H9 (cell line): ENCODE data around the gene KRTAP12-3. TPM values are rescaled to one million over a fixed set of nuclear protein-coding genes. Genes with fewer than 3 reads are reported as not detected.

ENCODE experiments used
- DNase-seq: peaks from one replicate; pipeline ENCODE4 v3.0.0-alpha.2; 2017
- H2AFZ ChIP-seq: one replicate; pipeline ENCODE4 v1.6.1; 2013; ENCODE audit warnings: mild to moderate bottlenecking, low read length, control low read depth, moderate library complexity
- H2AK5ac ChIP-seq: 2 replicates; pipeline ENCODE4 v1.6.1; 2013; ENCODE audit warnings: low read length, control low read depth, mixed read lengths; ENCODE audit not compliant: insufficient read length
- H2BK120ac ChIP-seq: one replicate; pipeline ENCODE4 v1.6.1; 2013; ENCODE audit warnings: low read depth, mild to moderate bottlenecking, low read length, control low read depth, inconsistent platforms; ENCODE audit not compliant: poor library complexity, severe bottlenecking
- H2BK12ac ChIP-seq: 2 replicates; pipeline ENCODE4 v1.6.1; 2013; ENCODE audit warnings: low read length, control low read depth, mixed read lengths, low read depth; ENCODE audit not compliant: insufficient read length
- H2BK15ac ChIP-seq: 2 replicates; pipeline ENCODE4 v1.6.1; 2013; ENCODE audit warnings: low read depth, low read length, control low read depth
- H2BK20ac ChIP-seq: one replicate; pipeline ENCODE4 v1.6.1; 2013; ENCODE audit warnings: low read depth, mild to moderate bottlenecking, low read length, control low read depth, inconsistent platforms; ENCODE audit not compliant: poor library complexity, severe bottlenecking
- H2BK5ac ChIP-seq: 2 replicates; pipeline ENCODE4 v1.6.1; 2013; ENCODE audit warnings: low read length, control low read depth, mixed read lengths; ENCODE audit not compliant: insufficient read length
- H3K14ac ChIP-seq: 2 replicates; pipeline ENCODE4 v1.6.1; 2013; ENCODE audit warnings: low read length, control low read depth; ENCODE audit not compliant: insufficient read depth
- H3K18ac ChIP-seq: 2 replicates; pipeline ENCODE4 v1.6.1; 2013; ENCODE audit warnings: low read depth, mild to moderate bottlenecking, mixed read lengths, low read length, control low read depth; ENCODE audit not compliant: insufficient read length
- H3K23ac ChIP-seq: 2 replicates; pipeline ENCODE4 v1.6.1; 2013; ENCODE audit warnings: low read length, control low read depth, mixed read lengths, low read depth; ENCODE audit not compliant: insufficient read length
- H3K23me2 ChIP-seq: 2 replicates; pipeline ENCODE4 v1.6.1; 2013; ENCODE audit warnings: low read depth, mild to moderate bottlenecking, mixed read lengths, low read length, control low read depth; ENCODE audit not compliant: insufficient read length, poor library complexity, severe bottlenecking
- H3K27ac ChIP-seq: 2 replicates; pipeline ENCODE4 v1.5.1; 2013; ENCODE audit warnings: low read length, control low read depth, mixed read lengths, low read depth; ENCODE audit not compliant: insufficient read length
- H3K27me3 ChIP-seq: 2 replicates; pipeline ENCODE4 v1.6.1; 2013; ENCODE audit warnings: low read length, control low read depth, inconsistent platforms; ENCODE audit not compliant: insufficient read depth
- H3K4ac ChIP-seq: 2 replicates; pipeline ENCODE4 v1.6.1; 2013; ENCODE audit warnings: low read depth, mild to moderate bottlenecking, control low read depth, inconsistent platforms, low read length, moderate library complexity
- H3K4me1 ChIP-seq: 2 replicates; pipeline ENCODE4 v1.6.1; 2013; ENCODE audit warnings: low read length, control low read depth, inconsistent platforms; ENCODE audit not compliant: insufficient read depth
- H3K4me2 ChIP-seq: 2 replicates; pipeline ENCODE4 v1.6.1; 2013; ENCODE audit warnings: low read length, control low read depth, mixed read lengths; ENCODE audit not compliant: insufficient read length, insufficient read depth
- H3K56ac ChIP-seq: 2 replicates; pipeline ENCODE4 v1.6.1; 2013; ENCODE audit warnings: low read depth, mild to moderate bottlenecking, mixed read lengths, low read length, control low read depth; ENCODE audit not compliant: insufficient read length
- H3K79me1 ChIP-seq: 2 replicates; pipeline ENCODE4 v1.6.1; 2013; ENCODE audit warnings: low read depth, mild to moderate bottlenecking, moderate library complexity, low read length, control low read depth, inconsistent platforms; ENCODE audit not compliant: insufficient read depth, poor library complexity, severe bottlenecking
- H3K79me2 ChIP-seq: 2 replicates; pipeline ENCODE4 v1.6.1; 2013; ENCODE audit warnings: low read length, control low read depth, inconsistent platforms; ENCODE audit not compliant: insufficient read depth
- H3K9ac ChIP-seq: 2 replicates; pipeline ENCODE4 v1.6.1; 2013; ENCODE audit warnings: low read length, control low read depth, mixed read lengths; ENCODE audit not compliant: insufficient read length; ENCODE audit errors: extremely low read depth
- H3K9me3 ChIP-seq: one replicate; pipeline ENCODE4 v1.6.1; 2013; ENCODE audit warnings: low read depth, low read length, inconsistent platforms; ENCODE audit not compliant: control insufficient read depth
- H3T11ph ChIP-seq: one replicate; pipeline ENCODE4 v1.6.1; 2013; ENCODE audit warnings: mild to moderate bottlenecking, low read length, control low read depth, inconsistent platforms
- H4K20me1 ChIP-seq: one replicate; pipeline ENCODE4 v1.6.1; 2013; ENCODE audit not compliant: control insufficient read depth, insufficient read length, insufficient read depth
- H4K5ac ChIP-seq: 2 replicates; pipeline ENCODE4 v1.6.1; 2013; ENCODE audit warnings: low read depth, mild to moderate bottlenecking, mixed read lengths, low read length, control low read depth; ENCODE audit not compliant: insufficient read length
- H4K8ac ChIP-seq: replicated peaks from 2 replicates; pipeline ENCODE4 v1.6.1; 2013; ENCODE audit warnings: low read length, control low read depth, mixed read lengths, low read depth; ENCODE audit not compliant: insufficient read length
- H4K91ac ChIP-seq: 2 replicates; pipeline ENCODE4 v1.6.1; 2013; ENCODE audit warnings: low read depth, mild to moderate bottlenecking, moderate library complexity, mixed read lengths, low read length, control low read depth; ENCODE audit not compliant: insufficient read length
- H3K27ac Mint-ChIP-seq, 3 experiments: 2 replicates in 2 of 3; 3 replicates in 1 of 3; pipeline ENCODE4 v1.8.0; 2020 to 2021; ENCODE audit warnings: mixed read lengths in 3 of 3, mild to moderate bottlenecking in 1 of 3, moderate library complexity in 1 of 3
- H3K27me3 Mint-ChIP-seq: 2 replicates; pipeline ENCODE4 v1.8.0; 2021; ENCODE audit warnings: low read depth, mild to moderate bottlenecking, moderate library complexity, mixed read lengths
- H3K36me3 Mint-ChIP-seq, 3 experiments: 2 replicates in 2 of 3; 3 replicates in 1 of 3; pipeline ENCODE4 v1.8.0; 2020 to 2021; ENCODE audit warnings: low read depth in 3 of 3, mixed read lengths in 3 of 3; ENCODE audit not compliant: insufficient read depth in 1 of 3
- H3K4me1 Mint-ChIP-seq, 2 experiments: 2 replicates each; pipeline ENCODE4 v1.8.0; 2020; ENCODE audit warnings: mixed read lengths in 2 of 2
- H3K4me3 Mint-ChIP-seq, 2 experiments: 2 replicates in 1 of 2; 3 replicates in 1 of 2; pipeline ENCODE4 v1.8.0; 2020 to 2021; ENCODE audit warnings: mild to moderate bottlenecking in 2 of 2, mixed read lengths in 2 of 2, moderate library complexity in 1 of 2
- H3K9me3 Mint-ChIP-seq, 2 experiments: 2 replicates in 1 of 2; 3 replicates in 1 of 2; pipeline ENCODE4 v1.8.0; 2020; ENCODE audit warnings: mild to moderate bottlenecking in 2 of 2, mixed read lengths in 2 of 2, moderate library complexity in 1 of 2
- WGBS: extraction: QIAGEN DNeasy Blood & Tissue Kit; methylation state at CpG from one replicate; pipeline ENCODE4 v1.1.7; 2013; ENCODE audit warnings: missing lambda C conversion rate, low lambda C conversion rate, mixed read lengths; ENCODE audit not compliant: insufficient read length; ENCODE audit errors: extremely low coverage; 5-methylcytosine and 5-hydroxymethylcytosine counted together
- total RNA-seq: library from RNA; stranded (reverse); gene quantifications from 2 replicates; pipeline ENCODE4 v1.2.1, GENCODE V29; 2021
- TF ChIP-seq, protein P1 (sequence below): fragments of 200-600 bp; sonication (generic); conservative IDR thresholded peaks from 3 replicates; pipeline ENCODE4 v1.8.0; 2021; ENCODE audit warnings: antibody characterized with exemption, mild to moderate bottlenecking

The KRTAP12-3 gene
- total RNA-seq, 1 experiment from 2014 or later: not detected

DNA sequence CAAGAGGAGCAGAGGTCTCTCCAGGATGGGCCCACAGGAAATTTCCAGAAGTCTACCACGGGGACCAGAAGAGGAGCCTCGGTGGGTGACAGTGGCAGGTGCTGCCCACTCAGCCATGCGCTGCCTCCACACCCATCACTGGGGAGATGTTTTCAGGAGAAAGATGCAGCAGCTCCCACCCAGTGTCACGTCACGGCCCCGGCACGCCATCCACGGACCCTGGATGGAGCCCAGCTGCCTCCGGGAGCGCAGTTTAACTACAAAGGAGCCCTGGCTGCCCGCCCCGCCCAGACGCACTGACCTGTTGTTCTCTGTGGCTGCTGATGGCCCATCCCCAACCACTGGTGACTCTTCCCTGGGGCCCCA is 46.9 kb downstream of the KRTAP12-3 start:
- H3K4ac ChIP-seq: no peak overlapping the region
- WGBS: no CpG with 5 or more reads among the region's 13 CpGs
- Mint-ChIP-seq H3K36me3 (no peaks in the 10 kb centered on the region), H3K4me3 (peak overlapping the region; percentile 51 to 75), H3K27ac (peak overlapping the region in 2 of 3 experiments; percentile 71 to 85; a peak in 2 of 7 replicates), H3K9me3 (no peaks in the 10 kb centered on the region; a peak in 1 of 5 replicates), H3K4me1 (peaks cover 73 to 79% of the 10 kb centered on the region in 2 experiments), H3K27me3 (peaks cover 50% of the 10 kb centered on the region)
- H2AFZ ChIP-seq: no peak overlapping the region
- peaks cover 19% of the 10 kb centered on the region for H3K23me2 ChIP-seq
- H3K79me2 ChIP-seq: no peaks in the 10 kb centered on the region
- no peak overlapping the region for H3K27ac ChIP-seq
- H3K23ac ChIP-seq: no peak overlapping the region
- H3K27me3 ChIP-seq: peaks cover 26% of the 10 kb centered on the region; the same call in 1 of the 2 replicates
- H4K8ac ChIP-seq: no peak overlapping the region
- H3K79me1 ChIP-seq: no peaks in the 10 kb centered on the region
- H2AK5ac ChIP-seq: no peak overlapping the region
- no peaks in the 10 kb centered on the region for H3K9me3 ChIP-seq
- no peak overlapping the region for H3T11ph ChIP-seq
- DNase-seq: peak; percentile 74
- peaks cover 9% of the 10 kb centered on the region; the same call in 1 of the 2 replicates for H3K4me1 ChIP-seq
- H3K4me2 ChIP-seq: peak overlapping the region; percentile 31
- no peak overlapping the region for H2BK20ac ChIP-seq
- no peaks in the 10 kb centered on the region for H4K20me1 ChIP-seq
- H2BK15ac ChIP-seq: no peak overlapping the region
- no peak overlapping the region for H2BK12ac ChIP-seq
- no peak overlapping the region; the same call in 1 of the 2 replicates for H3K14ac ChIP-seq
- no peak overlapping the region for H3K56ac ChIP-seq
- H4K91ac ChIP-seq: no peak overlapping the region
- H3K18ac ChIP-seq: no peak overlapping the region
- H3K9ac ChIP-seq: no peak overlapping the region
- H2BK120ac ChIP-seq: no peak overlapping the region
- TF ChIP-seq, protein P1, sequence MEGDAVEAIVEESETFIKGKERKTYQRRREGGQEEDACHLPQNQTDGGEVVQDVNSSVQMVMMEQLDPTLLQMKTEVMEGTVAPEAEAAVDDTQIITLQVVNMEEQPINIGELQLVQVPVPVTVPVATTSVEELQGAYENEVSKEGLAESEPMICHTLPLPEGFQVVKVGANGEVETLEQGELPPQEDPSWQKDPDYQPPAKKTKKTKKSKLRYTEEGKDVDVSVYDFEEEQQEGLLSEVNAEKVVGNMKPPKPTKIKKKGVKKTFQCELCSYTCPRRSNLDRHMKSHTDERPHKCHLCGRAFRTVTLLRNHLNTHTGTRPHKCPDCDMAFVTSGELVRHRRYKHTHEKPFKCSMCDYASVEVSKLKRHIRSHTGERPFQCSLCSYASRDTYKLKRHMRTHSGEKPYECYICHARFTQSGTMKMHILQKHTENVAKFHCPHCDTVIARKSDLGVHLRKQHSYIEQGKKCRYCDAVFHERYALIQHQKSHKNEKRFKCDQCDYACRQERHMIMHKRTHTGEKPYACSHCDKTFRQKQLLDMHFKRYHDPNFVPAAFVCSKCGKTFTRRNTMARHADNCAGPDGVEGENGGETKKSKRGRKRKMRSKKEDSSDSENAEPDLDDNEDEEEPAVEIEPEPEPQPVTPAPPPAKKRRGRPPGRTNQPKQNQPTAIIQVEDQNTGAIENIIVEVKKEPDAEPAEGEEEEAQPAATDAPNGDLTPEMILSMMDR: no peak
- H2BK5ac ChIP-seq: no peak overlapping the region
- H4K5ac ChIP-seq: no peak overlapping the region
